VCaP (cell line): ENCODE measurements around the gene MS4A8.

Experiments
- H3K27ac ChIP-seq: fragments of 450-650 bp; 2 replicates; pipeline ENCODE4 v1.5.1; 2017
- TF ChIP-seq, protein P1 (sequence below): fragments of 450-650 bp; conservative IDR thresholded peaks from 2 replicates; pipeline ENCODE4 v1.5.1; 2017; ENCODE audit warnings: mild to moderate bottlenecking, moderate library complexity

The MS4A8 gene

DNA sequence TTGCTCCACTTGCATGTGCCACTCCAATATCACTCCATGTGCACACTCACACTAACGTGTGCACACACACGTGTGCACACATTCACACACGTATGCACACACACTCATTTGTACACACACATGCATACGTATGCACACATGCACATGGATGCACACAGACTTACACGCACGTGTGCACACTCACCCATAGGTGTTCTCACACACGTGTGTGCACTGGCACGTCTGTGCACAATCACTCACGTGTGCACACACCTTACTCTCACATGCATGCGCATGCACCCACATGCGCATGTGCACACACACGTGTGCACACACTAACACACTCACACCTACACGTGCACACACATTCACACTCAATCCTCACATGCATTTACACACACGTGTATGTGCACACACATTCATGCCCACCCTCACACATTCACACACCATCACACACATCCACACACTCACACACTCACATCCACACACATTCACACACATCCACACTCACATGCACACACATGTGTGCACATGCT is 48.0 kb downstream of the MS4A8 start:
- TF ChIP-seq, protein P1, sequence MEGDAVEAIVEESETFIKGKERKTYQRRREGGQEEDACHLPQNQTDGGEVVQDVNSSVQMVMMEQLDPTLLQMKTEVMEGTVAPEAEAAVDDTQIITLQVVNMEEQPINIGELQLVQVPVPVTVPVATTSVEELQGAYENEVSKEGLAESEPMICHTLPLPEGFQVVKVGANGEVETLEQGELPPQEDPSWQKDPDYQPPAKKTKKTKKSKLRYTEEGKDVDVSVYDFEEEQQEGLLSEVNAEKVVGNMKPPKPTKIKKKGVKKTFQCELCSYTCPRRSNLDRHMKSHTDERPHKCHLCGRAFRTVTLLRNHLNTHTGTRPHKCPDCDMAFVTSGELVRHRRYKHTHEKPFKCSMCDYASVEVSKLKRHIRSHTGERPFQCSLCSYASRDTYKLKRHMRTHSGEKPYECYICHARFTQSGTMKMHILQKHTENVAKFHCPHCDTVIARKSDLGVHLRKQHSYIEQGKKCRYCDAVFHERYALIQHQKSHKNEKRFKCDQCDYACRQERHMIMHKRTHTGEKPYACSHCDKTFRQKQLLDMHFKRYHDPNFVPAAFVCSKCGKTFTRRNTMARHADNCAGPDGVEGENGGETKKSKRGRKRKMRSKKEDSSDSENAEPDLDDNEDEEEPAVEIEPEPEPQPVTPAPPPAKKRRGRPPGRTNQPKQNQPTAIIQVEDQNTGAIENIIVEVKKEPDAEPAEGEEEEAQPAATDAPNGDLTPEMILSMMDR: no peak
- no peak overlapping the region for H3K27ac ChIP-seq

DNA sequence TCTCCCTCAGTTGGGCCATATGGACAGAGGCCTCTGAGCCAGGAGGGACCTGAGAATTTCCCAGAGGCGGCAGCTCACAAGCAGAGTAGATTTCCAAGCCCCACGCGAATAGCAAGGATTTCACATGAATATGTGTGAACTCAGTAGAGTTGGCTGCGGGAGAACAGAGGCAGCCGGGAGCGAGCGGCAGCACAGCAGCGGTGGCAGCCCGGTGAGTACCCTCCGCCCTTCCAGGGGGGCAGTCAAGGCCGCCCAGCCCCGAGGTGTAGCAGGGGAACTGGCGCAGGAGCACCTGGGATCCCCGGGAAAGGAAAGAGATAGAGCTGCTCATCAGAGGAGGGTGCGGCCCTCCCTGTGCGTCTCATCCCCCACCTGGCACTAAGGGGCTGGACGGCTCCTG is 48.8 kb downstream of the MS4A8 start:
- TF ChIP-seq, protein P1: no peak

DNA sequence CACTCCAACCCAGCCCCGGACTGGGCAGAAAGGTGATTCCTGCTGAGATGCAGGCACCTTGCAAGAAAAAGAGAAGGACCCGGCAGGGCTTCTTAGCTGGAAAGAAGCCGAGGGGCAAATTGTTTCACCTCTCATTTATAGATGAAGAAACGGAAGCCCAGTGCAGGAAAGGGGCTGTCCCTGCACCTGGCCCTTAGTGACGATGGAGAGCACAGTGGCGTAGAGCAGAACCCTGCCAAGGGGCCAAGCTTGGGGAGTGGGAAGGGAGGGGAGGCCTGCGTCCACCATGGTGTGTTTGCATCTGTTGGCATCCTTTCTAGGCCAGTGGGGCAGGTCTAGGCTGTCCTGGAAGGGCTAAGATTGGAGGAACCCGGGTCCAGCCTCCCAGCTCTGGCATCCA is 49.4 kb downstream of the MS4A8 start:
- H3K27ac ChIP-seq: no peak overlapping the region
- TF ChIP-seq, protein P1: no peak

More for the DNA sequence above, 48.8 kb downstream of the MS4A8 start:
- H3K27ac ChIP-seq: no peak overlapping the region

DNA sequence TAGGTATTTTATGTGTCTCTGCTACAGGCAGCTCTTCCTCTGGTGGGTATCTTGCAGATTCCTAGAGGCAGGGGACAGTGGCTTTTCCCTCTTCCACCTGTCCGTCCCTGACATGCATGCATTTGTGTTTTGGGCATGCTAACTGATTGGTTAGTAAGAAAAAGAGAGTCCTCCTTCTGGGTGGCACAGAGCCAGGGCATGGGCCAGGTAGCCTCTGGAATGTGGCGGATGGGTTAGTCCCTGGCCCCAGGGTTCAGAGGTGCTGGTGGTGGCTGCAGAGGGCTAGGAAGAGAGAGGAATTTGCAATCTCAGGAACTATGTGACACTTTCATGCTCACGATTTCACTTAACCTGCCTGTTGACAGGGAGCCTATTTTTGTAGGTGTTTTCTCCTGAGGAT is 51.5 kb downstream of the MS4A8 start:
- no peak overlapping the region for H3K27ac ChIP-seq
- TF ChIP-seq, protein P1: no peak

DNA sequence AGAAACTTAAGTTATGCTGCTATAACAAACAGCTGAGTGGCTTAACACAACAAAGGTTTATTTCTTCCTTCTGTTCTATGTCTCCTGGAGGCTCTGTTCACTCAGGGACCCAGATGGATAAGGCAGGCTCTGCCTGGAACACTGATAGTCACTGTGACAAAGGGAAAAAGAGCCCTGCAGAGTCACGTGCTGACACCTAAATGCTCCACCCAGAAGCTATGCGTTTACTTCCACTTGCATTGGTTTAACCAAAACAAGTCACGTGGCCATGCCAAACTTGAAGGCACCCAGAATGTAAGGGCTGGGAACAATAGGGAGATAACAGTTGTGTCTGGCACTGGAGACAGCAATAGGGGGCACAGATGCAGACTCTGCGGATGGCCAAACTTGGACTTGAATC is 53.9 kb downstream of the MS4A8 start:
- TF ChIP-seq, protein P1: no peak
- no peak overlapping the region for H3K27ac ChIP-seq

DNA sequence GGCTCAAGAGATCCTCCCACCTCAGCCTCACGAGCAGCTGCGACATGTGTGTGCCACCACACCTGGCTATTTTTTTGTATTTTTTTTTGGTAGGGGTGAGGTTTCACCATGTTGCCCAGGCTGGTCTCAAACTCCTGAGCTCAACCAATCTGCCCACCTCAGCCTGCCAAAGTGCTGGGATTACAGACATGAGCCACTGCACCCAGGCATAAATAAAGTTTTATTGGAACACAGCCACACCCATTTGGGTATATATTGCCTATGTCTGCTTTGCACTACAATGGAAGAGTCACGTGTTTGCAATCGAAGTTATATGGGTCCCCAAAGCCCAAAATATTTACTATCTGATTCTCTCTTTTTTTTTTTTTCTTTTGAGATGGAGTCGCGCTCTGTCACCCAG is 55.5 kb downstream of the MS4A8 start:
- no peak overlapping the region for H3K27ac ChIP-seq
- TF ChIP-seq, protein P1: no peak

DNA sequence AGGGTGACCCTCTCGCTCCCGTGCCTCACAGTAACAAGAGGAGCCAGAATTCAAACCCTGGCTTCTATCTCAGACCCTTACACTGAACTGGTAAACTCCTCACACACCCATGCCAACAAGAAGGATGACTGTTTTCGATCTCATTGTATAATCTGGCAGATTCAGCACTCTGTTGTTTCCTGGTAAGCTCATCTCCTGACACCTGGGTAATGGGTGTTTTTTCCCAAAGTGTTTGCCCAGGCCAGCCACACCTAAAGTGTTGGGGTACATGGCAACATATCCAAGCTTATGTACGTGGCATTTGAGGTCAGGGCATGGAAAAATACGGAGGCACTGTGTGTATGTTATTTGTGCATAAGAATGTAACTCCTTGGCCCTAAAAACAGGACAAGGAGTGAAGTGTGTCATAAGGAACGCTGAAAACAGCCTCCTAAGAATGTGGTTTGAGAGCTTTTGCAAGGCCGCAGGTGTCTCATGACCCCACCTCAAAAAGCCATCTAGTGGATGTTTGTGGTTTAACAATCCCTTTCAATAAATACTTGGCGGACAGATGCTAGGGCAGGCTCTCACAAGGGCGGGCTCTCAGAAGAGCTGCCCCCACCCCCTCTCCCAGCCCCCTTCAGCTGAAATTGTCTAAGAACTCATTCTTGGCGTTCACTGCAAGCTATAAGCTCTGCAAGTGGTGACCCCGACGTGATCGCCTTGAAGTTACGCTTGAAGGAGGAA is 57.1 kb downstream of the MS4A8 start, which contains the start of gene MS4A15:
Gene MS4A15, plus strand, starts transcription at position 561 of the 726 bp plus-strand sequence. CDS start 6,867 bp downstream, outside the sequence.
- TF ChIP-seq, protein P1: peak; percentile 69

More for the DNA sequence above, 57.1 kb downstream of the MS4A8 start, which contains the start of gene MS4A15:
- H3K27ac ChIP-seq: peak within 1 kb of the TSS; percentile 35
